COLO668 (cell line): Measurements from ENCODE around the gene SLN.

ENCODE experiments used
- DNase-seq: peaks from one replicate; lab custom pipeline; 2025; ENCODE audit not compliant: unreplicated experiment; lab: John Stamatoyannopoulos, UW

The SLN gene

DNA sequence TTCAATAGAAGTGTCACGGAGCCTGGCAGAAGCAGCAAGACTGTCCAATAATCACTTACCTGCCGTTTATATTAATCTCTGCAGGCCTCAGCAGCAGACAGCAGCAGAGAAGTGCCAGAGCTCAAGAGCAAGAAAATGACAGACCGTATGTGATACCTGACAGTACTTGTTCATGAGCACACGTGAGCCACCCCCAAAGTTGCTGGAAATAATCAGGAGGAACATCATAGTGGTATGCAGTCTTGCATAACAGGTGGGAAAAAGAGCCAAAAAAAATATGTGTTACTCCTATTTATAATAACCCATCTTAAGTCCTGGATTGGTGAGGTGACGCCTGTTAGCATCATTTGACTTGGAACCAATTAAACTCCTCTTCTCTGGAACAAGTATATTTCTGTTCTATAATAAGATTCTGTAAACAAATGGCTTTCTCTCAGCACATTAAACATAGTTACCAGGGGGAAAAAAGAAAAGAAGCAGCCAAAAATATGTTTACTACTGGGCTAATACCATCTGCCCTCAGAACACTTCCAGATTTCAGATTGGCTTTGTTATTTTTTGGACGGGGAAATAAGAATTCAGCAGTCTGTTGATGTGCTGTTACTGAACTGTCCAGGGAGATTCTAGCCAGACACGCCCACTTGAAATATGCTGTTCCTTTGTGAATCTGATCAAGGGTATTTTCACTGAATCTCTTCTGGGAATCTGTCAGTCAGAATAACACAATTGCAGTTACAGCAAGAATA, 7.9 kb upstream of the SLN start:
- no peak for DNase-seq

DNA sequence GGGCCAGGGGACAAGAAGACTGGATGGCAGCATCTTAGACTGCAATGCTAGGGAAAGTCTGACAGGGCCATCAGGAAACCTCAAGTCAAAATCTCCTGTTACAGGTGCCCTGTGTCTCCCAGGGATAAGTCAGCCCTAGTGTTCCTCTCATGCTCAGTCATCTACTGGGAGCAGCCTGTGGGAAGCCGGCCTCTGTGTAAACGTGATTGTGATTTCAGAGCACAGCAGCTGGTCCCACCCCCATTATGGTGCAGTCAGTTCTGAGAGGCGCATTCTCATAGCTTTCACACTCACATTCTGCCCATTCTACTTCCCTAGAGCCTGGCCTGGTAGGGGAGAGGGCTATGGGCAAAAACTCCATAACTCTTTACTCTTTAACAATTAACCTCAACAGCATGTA, 7.2 kb upstream of the SLN start:
- DNase-seq, result no peak

DNA sequence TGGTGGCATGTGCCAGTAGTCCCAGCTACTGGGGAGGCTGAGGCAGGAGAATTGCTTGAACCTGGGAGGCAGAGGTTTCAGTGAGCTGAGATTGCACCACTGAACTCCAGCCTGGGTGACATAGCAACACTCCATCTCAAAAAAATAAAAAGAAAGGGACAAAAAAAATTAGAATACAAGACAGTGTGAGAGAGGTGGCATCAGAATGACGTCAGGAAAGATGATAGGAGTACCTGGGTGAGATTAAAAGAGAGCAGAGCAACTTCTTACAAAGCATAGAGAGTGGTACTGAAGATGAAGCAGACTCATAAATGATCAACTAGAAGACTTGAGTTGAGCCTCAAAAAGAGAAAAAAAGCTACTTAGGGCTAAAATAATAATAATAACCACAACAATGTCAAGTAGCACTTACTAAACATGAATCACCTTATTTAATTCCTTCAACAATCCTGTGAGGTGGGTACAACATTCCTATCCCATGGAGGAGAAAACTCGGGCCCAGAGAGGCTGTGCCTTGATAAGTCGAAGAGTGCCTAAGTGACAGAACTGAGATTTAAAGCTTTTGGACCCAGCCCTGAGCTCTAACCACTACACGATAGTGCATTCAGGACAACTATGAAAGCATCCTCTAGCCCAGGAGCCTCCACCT, 5.2 kb upstream of the SLN start:
- DNase-seq, result no peak

DNA sequence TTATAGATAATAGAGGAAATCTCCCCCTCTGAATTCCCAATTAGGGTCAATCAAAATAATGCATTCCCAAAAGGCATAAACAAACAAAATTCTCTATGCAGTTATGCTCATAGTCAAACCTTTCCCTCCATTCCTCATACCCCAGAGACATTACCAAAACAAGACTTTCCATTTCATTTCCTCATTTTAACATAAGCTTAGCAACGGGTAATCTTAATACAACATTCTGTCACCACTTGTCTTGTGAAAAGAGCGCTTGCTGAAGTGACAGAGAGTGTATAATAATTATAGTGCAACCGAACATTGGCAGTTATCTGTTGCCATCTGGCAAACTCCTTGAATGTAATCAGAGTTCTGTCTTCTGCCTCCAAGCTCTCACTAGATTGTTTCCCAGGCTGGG, 1.2 kb upstream of the SLN start:
- DNase-seq, result no peak

DNA sequence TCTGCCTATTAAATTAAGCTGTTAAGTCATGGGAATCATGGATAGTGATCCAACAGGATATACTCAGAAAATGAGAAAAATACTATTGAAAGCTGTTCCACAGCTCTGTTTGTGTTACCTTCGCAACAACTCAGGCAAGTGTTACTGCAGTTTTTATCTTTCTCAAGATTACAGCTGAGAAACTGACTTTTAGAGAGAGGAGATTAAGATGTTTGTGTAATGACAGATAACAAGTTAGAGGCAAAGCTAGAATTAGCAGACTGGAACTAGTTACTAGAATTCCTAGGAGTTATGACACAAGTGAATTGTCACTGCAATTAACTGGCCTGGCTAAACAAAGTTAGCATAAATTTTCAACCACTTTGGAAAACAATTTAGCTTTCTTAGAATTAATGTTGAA, 1.6 kb downstream of the SLN start:
- no peak for DNase-seq

DNA sequence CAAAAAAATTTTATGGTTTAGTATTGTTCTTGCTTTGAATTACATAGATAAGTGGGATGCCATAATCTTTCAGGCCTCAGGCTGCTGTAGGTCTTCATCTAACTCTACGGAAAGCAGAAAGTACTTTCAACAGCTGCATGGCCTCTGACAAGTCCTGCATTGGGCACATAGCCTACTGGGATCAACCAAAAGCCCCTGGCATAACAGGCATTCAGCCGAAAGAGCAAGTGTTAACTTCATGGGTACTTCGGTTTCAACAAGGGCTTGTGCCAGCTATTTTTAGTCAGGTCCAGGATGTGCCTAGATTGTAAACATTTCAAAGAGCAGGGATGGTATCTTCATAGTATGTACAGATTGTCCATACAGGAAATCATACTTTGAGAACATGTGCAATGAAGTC, 3.1 kb downstream of the SLN start:
- DNase-seq, result no peak

DNA sequence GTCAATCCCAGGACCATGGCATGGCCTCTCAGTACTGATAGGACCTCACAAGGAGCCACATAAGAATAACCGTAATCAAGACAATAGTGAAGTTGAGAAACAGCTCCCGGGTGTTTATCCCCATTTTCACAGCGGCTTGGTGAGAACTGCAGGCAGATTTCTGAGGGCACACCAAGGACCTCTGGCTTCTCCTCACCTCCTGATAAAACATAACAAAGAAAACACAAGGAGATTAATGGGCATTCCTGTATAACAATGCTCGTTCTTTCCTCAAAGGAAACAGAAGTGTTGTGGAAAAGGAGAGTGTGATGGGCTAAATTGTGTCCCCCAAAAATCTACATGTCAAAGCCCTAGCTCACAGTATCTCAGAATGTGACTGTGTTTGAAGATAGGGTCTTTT, 4.0 kb downstream of the SLN start:
- DNase-seq, result no peak

DNA sequence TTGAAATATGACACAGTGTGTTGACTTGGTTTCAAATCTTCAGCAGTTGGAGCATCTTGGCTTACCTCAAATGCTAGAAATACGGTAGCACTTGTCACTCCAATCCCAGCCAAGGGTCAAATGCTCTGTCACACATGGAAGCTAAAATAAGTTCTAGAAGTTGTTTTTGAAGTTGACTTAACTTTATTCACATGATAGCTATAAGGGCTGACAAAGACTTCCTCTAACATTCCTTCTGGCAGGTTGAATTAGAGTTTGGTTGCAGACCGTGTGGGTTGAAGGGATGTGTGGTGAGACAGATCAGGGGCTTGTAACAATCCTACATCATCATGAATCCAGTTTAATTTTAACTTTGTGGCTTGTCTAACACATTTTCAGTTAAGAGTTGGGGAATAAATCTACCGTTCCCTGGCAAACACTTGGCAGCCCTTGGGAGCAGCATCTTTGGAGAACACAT, 4.6 kb downstream of the SLN start:
- DNase-seq, result no peak

DNA sequence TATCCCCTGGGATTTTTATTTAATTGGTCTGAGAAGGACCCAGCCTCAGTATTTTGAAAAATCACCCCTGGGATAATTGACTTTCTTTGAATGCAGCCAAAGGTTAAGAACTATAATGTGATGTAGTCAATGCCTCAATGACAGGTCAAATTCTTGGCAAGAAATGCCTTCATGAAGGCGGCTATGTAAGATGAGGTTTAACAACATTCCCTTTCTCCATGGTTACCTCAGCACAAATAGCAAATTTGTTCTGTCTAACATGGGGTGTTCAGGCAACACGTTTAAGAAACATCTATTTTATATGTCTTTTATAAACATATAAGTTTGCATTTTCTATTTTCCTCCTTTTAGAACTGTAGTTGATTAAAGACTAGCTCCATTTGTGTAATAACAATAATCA, 5.3 kb downstream of the SLN start:
- no peak for DNase-seq

DNA sequence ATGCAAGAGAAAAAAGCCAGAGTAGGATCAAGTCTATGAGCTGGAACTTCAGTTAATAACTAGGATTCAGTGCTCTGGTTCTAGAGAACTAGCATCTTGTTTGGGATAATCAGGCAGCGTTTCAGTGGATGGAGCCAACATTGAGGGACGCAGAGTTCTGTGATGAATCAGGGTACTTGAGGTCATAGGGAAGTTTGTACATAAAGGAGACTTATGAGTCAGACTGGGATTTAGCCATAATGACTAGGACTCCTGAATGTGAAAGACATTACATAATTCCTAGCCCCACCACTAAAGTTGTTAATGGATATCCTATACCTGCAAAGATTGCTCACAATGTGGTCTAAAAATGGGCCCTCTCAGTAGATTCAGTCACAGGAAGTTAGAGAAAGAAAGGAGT, 6.8 kb downstream of the SLN start:
- DNase-seq, result no peak

DNA sequence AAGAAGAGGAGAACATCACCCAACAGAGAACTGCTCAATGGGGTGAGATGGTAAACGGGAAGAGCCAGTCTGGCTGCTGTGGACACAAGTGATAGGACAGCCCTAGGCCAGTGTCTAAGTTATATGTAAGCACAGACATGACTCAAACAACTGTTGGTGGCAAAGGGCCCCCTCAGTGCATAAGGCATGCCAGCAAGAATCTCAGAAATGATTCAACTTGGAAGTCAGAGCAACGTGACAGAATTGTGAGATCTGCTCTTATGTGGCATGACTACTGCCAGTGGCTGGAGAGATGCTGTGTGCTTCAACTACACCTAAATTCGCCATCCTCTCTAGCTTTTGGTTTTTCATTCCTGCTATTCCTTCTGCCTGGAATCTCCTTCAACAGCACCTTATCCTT, 7.4 kb downstream of the SLN start:
- no peak for DNase-seq

DNA sequence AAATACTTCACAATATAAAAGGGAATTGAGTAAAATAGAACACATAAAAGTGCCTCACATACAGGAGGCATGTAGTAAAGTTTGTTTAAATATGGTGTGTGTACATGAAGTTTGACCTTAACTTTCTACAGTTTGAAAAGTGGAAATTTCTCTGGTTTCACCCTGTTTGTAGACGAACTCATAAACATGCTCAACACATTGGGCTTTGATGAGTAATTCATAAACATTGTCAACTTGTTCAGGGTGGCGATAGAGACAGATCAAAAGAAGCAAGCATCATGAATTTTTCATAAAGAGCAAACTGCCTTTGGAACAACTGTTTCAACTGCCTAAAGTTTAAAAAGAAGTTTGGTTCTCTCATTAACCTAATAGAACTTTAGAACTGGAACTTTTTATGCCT, 9.1 kb downstream of the SLN start:
- DNase-seq, result no peak

DNA sequence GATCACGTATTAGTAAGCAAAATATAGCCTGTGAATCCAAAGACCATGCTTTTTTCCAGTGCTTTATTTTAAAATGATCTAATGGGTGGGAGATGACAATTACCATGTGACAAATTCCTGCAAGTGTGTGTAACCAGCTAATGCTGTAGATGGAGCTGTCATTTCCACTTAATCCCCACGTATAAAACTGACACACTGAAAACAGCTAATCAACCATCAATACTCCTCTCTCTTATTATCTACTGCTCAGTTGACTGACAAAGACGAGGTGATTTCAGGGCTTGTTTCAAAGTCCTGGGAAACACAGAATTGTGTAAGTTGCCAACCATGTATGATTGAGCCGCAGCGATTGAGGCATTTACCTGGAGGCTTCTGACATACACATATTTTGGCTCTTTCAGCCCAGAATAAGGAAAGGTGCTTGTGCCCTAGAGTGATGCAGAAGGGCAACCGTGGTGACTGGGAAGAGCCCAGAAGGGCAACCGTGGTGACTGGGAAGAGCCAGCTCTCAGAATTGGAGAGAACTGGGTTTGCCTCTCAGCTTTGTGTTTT, 9.7 kb downstream of the SLN start:
- DNase-seq, result no peak

DNA sequence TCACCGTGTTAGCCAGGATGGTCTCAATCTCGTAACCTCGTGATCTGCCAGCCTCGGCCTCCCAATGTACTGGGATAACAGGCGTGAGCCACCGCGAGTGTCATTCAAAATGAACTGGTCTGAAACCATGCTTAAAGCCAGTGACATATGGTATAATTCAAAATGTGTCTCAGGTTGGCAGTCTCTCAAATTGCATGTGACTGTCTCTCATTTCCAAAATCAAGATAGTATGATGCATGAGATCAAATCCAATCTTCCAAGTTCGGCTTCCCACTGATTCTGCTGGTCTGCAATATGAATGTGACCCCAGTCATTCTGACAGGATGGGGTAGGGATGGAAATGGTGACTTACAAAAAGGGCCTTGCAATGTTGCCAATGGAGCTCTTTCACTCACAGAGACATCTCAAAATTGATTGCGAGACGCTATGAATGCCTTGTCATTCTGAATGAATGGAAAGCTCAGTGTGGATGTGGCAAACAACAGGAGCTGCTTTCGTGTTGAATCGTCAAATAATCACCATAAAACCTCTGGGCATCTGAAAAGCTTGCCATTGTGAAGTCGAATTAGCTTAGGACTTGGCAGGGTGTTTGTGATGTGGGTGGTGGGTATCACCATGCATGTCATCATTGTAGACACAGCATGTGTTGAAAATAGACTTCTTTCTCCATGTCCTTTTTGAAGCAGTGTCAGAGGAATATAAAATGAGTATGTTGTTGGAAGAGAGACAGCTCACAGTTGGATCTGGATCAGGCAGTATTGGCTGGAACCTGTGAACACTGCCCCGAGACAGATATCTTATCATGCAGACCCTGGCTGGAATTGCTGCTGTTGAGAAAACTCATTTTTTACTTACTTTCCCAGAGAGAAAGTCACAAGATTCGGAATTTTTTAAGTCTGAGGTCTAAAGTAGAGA, 12.2 kb downstream of the SLN start:
- DNase-seq, result no peak

DNA sequence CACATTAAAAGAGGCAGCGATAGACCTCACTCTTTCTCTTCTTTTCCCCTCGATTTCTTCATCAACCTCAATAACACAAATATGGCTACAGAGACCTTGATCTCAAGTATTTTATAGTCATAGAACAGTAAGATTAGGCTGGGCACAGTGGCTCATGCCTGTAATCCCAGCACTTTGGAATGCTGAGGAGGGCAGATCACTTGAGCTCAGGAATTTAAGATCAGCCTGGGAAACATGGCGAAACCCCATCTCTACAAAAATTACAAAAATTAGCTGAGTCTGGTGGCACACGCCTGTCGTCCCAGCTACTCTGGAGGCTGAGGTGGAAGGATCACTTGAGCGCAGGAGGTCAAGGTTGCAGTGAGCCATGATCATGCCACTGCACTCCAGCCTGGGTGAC, 14.6 kb downstream of the SLN start:
- no peak for DNase-seq

DNA sequence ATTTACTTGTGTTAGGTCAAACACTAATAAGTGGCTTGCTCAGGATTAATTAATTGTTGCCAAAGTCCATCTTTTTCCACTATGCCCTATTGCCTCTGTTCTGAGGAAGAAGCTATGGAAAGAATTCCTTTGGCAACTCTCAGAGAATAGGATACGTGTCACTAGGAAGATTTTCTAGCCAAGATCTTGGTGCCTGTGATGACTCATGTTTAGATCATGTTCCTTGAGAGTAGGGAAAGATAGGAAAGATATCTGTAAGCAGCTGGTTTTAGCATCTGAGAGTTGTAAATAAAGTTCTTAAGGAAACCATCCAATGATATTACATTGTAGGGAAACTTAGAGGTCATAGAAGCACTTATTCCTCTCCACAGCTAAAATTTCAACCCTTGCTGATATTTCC, 15.7 kb downstream of the SLN start:
- no peak for DNase-seq

DNA sequence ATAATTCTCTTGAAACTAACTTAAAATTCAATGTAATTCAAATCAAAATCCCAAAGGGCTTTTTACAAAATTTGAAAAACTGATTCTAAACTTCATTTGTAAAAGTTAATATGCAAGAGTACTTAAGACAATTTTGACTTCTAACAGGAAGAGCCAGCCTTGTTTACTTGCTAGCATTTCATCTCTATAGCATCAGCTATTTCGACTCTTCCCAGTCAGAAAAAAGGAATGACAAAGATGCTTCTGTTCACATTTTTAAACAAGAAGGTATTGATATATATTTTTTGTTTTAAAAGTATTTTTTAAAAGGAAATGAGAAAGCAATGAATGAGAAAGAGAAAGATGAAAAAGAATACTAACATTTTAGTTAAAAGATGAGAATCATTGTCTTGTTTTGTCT, 16.4 kb downstream of the SLN start:
- no peak for DNase-seq

DNA sequence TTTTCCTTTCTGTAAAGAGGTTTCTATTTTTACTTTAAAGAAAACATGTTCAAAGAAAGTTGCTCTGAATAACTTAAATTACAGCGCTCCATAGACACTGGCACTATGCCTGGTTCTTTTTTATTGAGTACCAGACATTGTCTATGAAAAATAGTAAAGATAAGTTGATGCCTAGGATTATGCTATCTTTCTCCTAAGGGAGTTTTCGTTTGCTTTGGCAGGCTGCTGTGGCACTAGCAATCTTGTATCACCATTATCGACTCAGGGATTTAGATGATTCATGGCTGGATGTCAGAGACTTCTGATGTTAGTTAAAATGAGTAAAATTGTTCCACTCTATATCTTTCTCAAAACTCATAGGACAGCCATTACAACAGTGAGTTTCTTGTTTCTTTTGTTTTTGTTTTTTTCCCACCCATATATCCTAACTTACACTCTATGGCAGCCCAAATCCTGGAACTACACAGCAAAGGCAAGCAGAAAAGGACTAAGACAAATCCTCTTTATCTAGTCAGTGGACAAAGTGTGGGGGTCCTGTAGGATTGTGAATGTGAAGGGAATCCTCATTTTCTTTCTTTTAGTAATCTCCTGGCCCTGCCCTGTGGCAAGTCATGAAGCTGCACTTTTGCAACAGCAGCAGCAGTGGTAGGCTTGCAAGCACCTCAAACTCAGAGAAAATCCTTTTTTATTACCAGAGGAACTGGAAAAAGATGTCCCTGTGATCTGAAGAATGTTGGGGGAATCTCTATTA, 20.7 kb downstream of the SLN start:
- no peak for DNase-seq

DNA sequence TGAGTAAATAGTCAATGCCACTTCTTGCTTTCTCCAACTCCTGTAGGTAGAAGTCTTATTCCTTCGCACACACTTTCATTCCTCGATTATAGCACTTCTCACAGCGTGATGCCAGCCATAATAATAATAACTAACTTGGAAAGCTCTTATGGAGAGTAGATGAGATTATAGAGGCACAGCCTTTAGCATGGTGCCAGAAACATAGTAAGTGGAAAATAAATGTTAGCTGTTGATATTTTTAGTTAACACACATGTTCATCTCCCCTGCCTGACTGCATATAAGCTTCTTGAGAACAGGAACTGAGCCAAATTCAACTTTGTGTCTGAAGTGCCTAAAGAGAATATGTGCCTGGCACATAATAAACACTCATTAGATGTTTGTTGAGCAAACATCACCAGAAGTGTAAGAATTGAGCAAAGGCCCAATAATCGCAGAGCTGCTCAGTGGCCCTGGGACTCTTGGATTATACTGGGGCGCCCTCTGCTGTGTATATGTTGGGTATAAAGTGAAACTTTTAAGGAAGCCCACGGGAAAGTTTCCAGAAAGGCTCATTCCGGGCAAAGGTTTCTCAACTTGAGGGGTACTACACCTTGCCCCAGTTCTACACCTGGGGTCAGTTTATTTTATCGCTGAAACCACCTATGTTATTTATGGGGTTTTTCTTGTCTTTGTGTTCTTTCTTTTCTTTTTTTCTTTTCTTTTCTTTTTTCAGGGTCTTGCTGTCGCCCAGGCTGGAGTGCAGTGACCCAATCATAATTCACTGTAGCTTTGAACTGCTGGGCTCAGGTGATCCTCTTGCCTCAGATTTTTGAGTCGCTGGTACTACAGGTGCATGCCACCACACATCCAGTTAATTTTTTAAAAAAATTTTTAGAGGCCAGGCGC, 22.3 kb downstream of the SLN start:
- DNase-seq, result peak; percentile 36
